K562 (cell line): ENCODE measurements around the gene DYNC1H1.

Experiments used
- CLOCK ChIP-seq: fragments of 250-450 bp; sonication (Bioruptor Pico); IDR thresholded peaks from 2 replicates; pipeline ENCODE4 v1.4.0; 2020; ENCODE audit warnings: mild to moderate bottlenecking, moderate library complexity, borderline replicate concordance
- EZH2 ChIP-seq: IDR thresholded peaks from 2 replicates; pipeline ENCODE4 v1.6.1; 2012; ENCODE audit warnings: low read depth, mild to moderate bottlenecking, inconsistent platforms, low read length, borderline replicate concordance
- HNRNPUL1 ChIP-seq: fragments of 200-400 bp; formaldehyde crosslinking; IDR thresholded peaks from 2 replicates; pipeline ENCODE4 v1.6.1; 2017; ENCODE audit warnings: low read length
- SAP30 ChIP-seq: fragments of 200-600 bp; sonication (generic); IDR thresholded peaks from 2 replicates; pipeline ENCODE4 v1.6.1; 2012; ENCODE audit warnings: borderline replicate concordance, low read depth, mild to moderate bottlenecking, moderate library complexity, low read length, control low read depth, inconsistent platforms; ENCODE audit not compliant: insufficient read depth, poor library complexity, severe bottlenecking
- SMARCB1 ChIP-seq: IDR thresholded peaks from 2 replicates; pipeline ENCODE4 v1.6.1; 2011; ENCODE audit warnings: improper control_type of control experiment, low read depth; ENCODE audit not compliant: insufficient read length
- TARDBP ChIP-seq: fragments of 450-650 bp; IDR thresholded peaks from 2 replicates; pipeline ENCODE4 v1.6.1; 2016
- TF ChIP-seq, protein P1 (sequence below), 2 experiments: fragments of 450-650 bp in 1 of 2; sonication (generic) in 1 of 2; formaldehyde crosslinking in 1 of 2; IDR thresholded peaks in 1 of 2; conservative IDR thresholded peaks in 1 of 2; 2 replicates each; pipeline versions ENCODE4 v1.6.1 to v1.8.1; 2016 to 2023; ENCODE audit warnings: mild to moderate bottlenecking in 2 of 2, moderate library complexity in 2 of 2, inconsistent platforms in 1 of 2, missing genetic modification reagents in 1 of 2

DNA sequence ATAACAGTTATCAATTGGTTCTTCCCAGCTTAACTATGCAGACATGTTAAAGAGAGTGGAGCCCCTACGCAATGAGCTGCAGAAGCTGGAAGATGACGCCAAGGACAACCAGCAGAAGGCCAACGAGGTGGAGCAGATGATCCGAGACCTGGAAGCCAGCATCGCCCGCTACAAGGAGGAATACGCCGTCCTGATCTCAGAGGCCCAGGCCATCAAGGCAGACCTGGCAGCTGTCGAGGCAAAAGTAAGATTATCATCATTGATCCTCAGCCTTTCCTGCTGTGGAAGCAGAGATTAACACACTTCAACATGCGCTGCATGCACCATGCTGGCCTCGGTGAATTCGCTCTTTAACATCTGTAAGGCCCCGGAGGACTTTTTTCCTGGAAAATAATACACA is 68.9 kb downstream of the DYNC1H1 start:
- no peak for TF ChIP-seq CLOCK (CRISPR knock-in tag)
- no peak for TF ChIP-seq TARDBP
- TF ChIP-seq EZH2: no peak
- no peak for TF ChIP-seq HNRNPUL1
- no peak for TF ChIP-seq SMARCB1
- TF ChIP-seq, protein P1, sequence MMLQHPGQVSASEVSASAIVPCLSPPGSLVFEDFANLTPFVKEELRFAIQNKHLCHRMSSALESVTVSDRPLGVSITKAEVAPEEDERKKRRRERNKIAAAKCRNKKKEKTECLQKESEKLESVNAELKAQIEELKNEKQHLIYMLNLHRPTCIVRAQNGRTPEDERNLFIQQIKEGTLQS (IDR thresholded peaks at IDR 0.05): no peak
- TF ChIP-seq, protein P1 (CRISPR knock-in tag; conservative IDR thresholded peaks at IDR 0.05): no peak
- TF ChIP-seq SAP30: no peak
